Measurements from ENCODE around the gene TM7SF2. TPM values are rescaled to one million over a fixed set of nuclear protein-coding genes. Genes with fewer than 3 reads are reported as not detected.

The TM7SF2 gene
- total RNA-seq, 2 experiments from 2014 or later: 20.0 to 20.4 TPM

GRCh38 chr11:65159012-65159411, 47.3 kb downstream of the TM7SF2 start:
- Histone ChIP-seq H3K4me3 (ENCODE audit: low read length) (no peak overlapping the region), H3K9me3 (ENCODE audit: control insufficient read depth in 1 of 2, insufficient read depth in 1 of 2, low read length in 2 of 2) (no peaks in the 10 kb centered on the region), H3K27me3 (ENCODE audit: control insufficient read depth in 1 of 2, insufficient read depth in 2 of 2, low read length in 2 of 2) (no peaks in the 10 kb centered on the region), H3K27ac (ENCODE audit: low read depth in 1 of 2, low read length in 2 of 2) (no peak overlapping the region), H3K36me3 (ENCODE audit: insufficient read depth, low read length) (no peaks in the 10 kb centered on the region), H3K4me1 (ENCODE audit: insufficient read depth, low read length) (no peaks in the 10 kb centered on the region)
- ATAC-seq (ENCODE audit: poor library complexity): no peak
- intact Hi-C loops (cut with DNase I, micrococcal nuclease): no loop called here
- no peaks in the 10 kb centered on the region for H3K36me3 Mint-ChIP-seq (ENCODE audit: low read depth)
- no peaks in the 10 kb centered on the region for H3K4me1 Mint-ChIP-seq (ENCODE audit: low read depth)
- no peak for TF ChIP-seq CTCF (IDR thresholded peaks at IDR 0.05)
- POLR2A ChIA-PET: no interaction called here
- H3K9me3 Mint-ChIP-seq: no peaks in the 10 kb centered on the region
- peaks cover 4% of the 10 kb centered on the region for H3K27me3 Mint-ChIP-seq
- no peak for DNase-seq
- no peak overlapping the region for H3K27ac Mint-ChIP-seq
- CTCF ChIA-PET: no interaction called here
- H3K4me3 Mint-ChIP-seq: no peak overlapping the region

- H3K9me3 ChIP-seq (ENCODE audit: control insufficient read depth in 1 of 2, insufficient read depth in 1 of 2, low read length in 2 of 2): no peaks in the 10 kb centered on the region
- TF ChIP-seq CTCF (IDR thresholded peaks at IDR 0.05): no peak
- Mint-ChIP-seq H3K27me3 (peaks cover 4% of the 10 kb centered on the region), H3K27ac (no peak overlapping the region), H3K36me3 (ENCODE audit: low read depth) (no peaks in the 10 kb centered on the region), H3K4me3 (no peak overlapping the region), H3K4me1 (ENCODE audit: low read depth) (no peaks in the 10 kb centered on the region), H3K9me3 (no peaks in the 10 kb centered on the region)
- H3K27ac ChIP-seq (ENCODE audit: low read depth in 1 of 2, low read length in 2 of 2): no peak overlapping the region
- POLR2A ChIA-PET: no interaction called here
- ATAC-seq (ENCODE audit: poor library complexity) (no peak), DNase-seq (no peak)
- intact Hi-C loops (cut with DNase I, micrococcal nuclease): no loop called here
- H3K27me3 ChIP-seq (ENCODE audit: control insufficient read depth in 1 of 2, insufficient read depth in 2 of 2, low read length in 2 of 2): no peaks in the 10 kb centered on the region
- no peak overlapping the region for H3K4me3 ChIP-seq (ENCODE audit: low read length)
- CTCF ChIA-PET: no interaction called here
- H3K4me1 ChIP-seq (ENCODE audit: insufficient read depth, low read length): no peaks in the 10 kb centered on the region
- no peaks in the 10 kb centered on the region for H3K36me3 ChIP-seq (ENCODE audit: insufficient read depth, low read length)
Measured at GRCh38 chr11:65160643-65161042, 49.0 kb downstream of the TM7SF2 start.

- TF ChIP-seq CTCF (IDR thresholded peaks at IDR 0.05): no peak
- no peak for DNase-seq
- H3K27ac Mint-ChIP-seq: no peak overlapping the region
- no peaks in the 10 kb centered on the region for H3K4me1 Mint-ChIP-seq (ENCODE audit: low read depth)
- Histone ChIP-seq H3K4me3 (ENCODE audit: low read length) (no peak overlapping the region), H3K27me3 (ENCODE audit: control insufficient read depth in 1 of 2, insufficient read depth in 2 of 2, low read length in 2 of 2) (no peaks in the 10 kb centered on the region), H3K9me3 (ENCODE audit: control insufficient read depth in 1 of 2, insufficient read depth in 1 of 2, low read length in 2 of 2) (no peaks in the 10 kb centered on the region), H3K27ac (ENCODE audit: low read depth in 1 of 2, low read length in 2 of 2) (no peak overlapping the region), H3K36me3 (ENCODE audit: insufficient read depth, low read length) (no peaks in the 10 kb centered on the region), H3K4me1 (ENCODE audit: insufficient read depth, low read length) (no peaks in the 10 kb centered on the region)
- POLR2A ChIA-PET: no interaction called here
- intact Hi-C loops (cut with DNase I, micrococcal nuclease): no loop called here
- CTCF ChIA-PET: no interaction called here
- H3K27me3 Mint-ChIP-seq: peaks cover 4% of the 10 kb centered on the region
- no peak overlapping the region for H3K4me3 Mint-ChIP-seq
- ATAC-seq (ENCODE audit: poor library complexity): no peak
- H3K36me3 Mint-ChIP-seq (ENCODE audit: low read depth): no peaks in the 10 kb centered on the region
- H3K9me3 Mint-ChIP-seq: no peaks in the 10 kb centered on the region
Measured at GRCh38 chr11:65163684-65164083, 52.0 kb downstream of the TM7SF2 start.

Small RNA genes lying within 50 kb of the gene (microRNA-seq; reads per million reads assigned to microRNA genes)
- gene MIR6751 (ENCODE audit: borderline microRNAs expressed, borderline replicate concordance): not detected

Other genes with a start within 250 kb of the TM7SF2 start
- gene EHD1, start 233.3 kb upstream of the TM7SF2 start, total RNA-seq: 100 to 1,000 TPM; 132 to 139 TPM
- 100 to 1,000 TPM; 189 to 198 TPM for gene ATG2A, start 194.7 kb upstream of the TM7SF2 start, total RNA-seq
- 10 to 100 TPM; 16.8 to 18.3 TPM for gene PPP2R5B, start 187.2 kb upstream of the TM7SF2 start, total RNA-seq
- under 1 TPM; 0.49 to 0.56 TPM for gene GPHA2, start 176.0 kb upstream of the TM7SF2 start, total RNA-seq
- under 1 TPM; 0.50 to 0.55 TPM for gene MAJIN, start 139.8 kb upstream of the TM7SF2 start, total RNA-seq
- not detected for gene BATF2, start 114.9 kb upstream of the TM7SF2 start, total RNA-seq
- gene ARL2, start 97.7 kb upstream of the TM7SF2 start, total RNA-seq: 10 to 100 TPM; 10.5 to 11.1 TPM
- gene SNX15, start 84.4 kb upstream of the TM7SF2 start, total RNA-seq: 10 to 100 TPM; 13.9 to 14.7 TPM
- gene SAC3D1, start 70.7 kb upstream of the TM7SF2 start, total RNA-seq: under 1 TPM; 0.49 to 0.78 TPM
- 1 to 10 TPM; 7.7 to 9.2 TPM for gene NAALADL1, start 53.3 kb upstream of the TM7SF2 start, total RNA-seq
- gene CDCA5, start 27.8 kb upstream of the TM7SF2 start, total RNA-seq: under 1 TPM; 0.77 to 0.84 TPM
- gene ZFPL1, start 27.6 kb upstream of the TM7SF2 start, total RNA-seq: 10 to 100 TPM; 46.2 to 47.7 TPM
- gene VPS51, start 15.7 kb upstream of the TM7SF2 start, total RNA-seq: 100 to 1,000 TPM; 243 to 246 TPM
- 1 to 10 TPM; 9.0 to 9.5 TPM for gene ZNHIT2, start 5.8 kb downstream of the TM7SF2 start, total RNA-seq
- gene FAU, start 10.3 kb downstream of the TM7SF2 start, total RNA-seq: 1,000 to 10,000 TPM; 1,937 to 1,976 TPM
- gene MRPL49, start 10.4 kb downstream of the TM7SF2 start, total RNA-seq: 10 to 100 TPM; 53.0 to 53.3 TPM
- gene SYVN1, start 22.6 kb downstream of the TM7SF2 start, total RNA-seq: 10 to 100 TPM; 89.1 to 96.8 TPM
- gene SPDYC, start 58.4 kb downstream of the TM7SF2 start, total RNA-seq: not detected
- gene CAPN1, start 70.1 kb downstream of the TM7SF2 start, total RNA-seq: 10 to 100 TPM; 80.3 to 83.2 TPM
- 10 to 100 TPM in 1 of 2 experiments, 1 to 10 TPM in 1; 9.6 to 10.6 TPM for gene POLA2, start 150.1 kb downstream of the TM7SF2 start, total RNA-seq
- under 1 TPM in 1 of 2 experiments, not detected in 1; 0.96 TPM for gene CDC42EP2, start 203.0 kb downstream of the TM7SF2 start, total RNA-seq
- gene DPF2, start 222.0 kb downstream of the TM7SF2 start, total RNA-seq: 10 to 100 TPM; 50.3 to 60.1 TPM
- under 1 TPM; 0.73 to 0.85 TPM for gene TIGD3, start 242.9 kb downstream of the TM7SF2 start, total RNA-seq